HG03575 (cell line): ENCODE results near the gene LIN54.

ENCODE experiments used
- ATAC-seq: cut with Tn5 transposase; IDR thresholded peaks from one replicate; pipeline ENCODE4 v1.9.1; 2021; ENCODE audit not compliant: unreplicated experiment, insufficient number of reproducible peaks, low FRiP score; ENCODE audit errors: extremely low read depth

The LIN54 gene

DNA sequence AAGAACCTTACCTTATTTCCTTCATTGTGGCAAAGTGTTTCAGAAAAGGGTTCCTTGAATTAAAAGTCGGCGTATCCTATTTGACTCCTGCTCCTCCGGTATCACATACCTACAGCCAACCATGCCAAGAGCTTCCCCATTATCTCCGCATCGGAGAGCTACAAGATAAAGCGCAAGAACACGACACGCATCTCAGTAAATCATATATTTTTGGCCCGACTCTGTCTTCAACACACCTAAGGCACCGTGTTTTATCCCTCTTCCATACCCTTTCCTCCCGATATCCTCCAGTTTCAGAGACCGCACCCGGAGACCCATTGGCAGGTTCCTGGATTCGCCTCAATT, 110.6 kb downstream of the LIN54 start:
- ATAC-seq = no peak

DNA sequence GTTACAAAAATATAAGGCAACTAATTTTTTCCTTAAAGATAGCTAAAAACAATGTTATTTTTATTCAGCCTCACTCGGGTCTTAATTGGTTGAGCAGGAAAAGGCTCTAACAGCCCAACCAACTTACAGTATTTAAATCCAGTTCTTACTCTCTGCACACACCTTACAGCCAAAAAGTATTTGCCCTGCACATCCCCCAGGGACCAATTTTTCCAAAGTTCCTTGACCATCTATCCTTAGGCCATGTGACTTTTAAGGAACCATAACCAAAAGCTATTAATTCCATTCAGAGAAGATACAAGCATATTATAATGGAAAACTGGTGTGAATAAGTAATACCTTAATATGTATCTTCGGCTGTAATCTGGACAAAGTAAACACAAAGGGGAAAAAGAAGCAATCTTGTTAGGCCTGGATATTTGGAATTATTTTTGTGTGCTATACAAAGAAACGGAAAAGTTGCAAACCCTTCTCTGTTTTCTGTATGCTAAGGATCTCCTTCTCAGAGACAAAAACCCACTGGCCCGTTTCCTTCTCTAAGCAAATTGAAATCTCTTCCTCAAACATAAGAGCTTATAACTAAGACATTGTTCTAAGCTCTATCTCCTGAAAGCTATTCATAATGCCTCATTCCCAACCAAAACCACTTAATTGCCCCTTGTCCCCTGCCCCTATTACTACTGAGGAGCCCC, 111.1 kb downstream of the LIN54 start:
- no peak for ATAC-seq

DNA sequence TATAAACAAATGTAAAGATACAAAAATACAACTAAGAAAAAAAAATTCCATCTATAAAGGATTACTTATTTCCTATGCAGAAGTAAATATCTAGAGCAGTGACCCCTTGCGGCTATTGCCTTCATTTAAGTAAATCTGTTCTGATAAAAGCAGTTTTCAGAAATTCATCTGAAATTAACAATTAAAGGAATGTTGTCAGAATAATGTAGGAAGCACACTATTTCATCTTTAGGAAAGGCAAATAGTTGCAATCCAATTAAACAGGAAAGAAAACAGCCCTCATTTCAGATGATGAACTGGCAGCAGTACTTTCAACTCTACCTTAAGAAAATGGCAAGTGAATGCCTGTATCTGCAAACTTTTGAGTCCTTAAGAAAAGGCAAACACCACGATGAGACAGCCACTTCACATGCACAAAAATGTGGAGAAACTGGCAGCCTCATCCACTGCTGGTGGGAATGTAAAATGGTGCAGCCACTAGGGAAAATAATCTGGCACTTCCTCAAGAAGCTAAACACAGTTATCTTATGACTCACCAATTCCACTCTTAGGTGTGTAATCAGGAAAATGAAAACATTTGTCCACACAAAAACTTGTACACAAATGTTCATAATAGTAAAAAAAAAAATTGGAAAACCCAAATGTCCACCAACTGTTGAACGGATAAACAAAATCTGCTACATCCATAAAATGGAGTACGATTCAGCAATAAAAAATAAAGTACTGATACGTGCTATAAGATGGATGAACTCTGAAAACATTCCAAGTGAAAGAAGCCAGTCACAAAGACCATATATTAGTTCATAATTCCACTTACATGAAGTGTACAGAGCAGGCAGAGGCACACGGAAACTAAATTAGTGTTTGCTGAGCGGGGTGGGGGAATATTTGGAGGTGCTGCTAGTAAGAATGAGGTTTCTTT, 112.0 kb downstream of the LIN54 start:
- ATAC-seq = no peak

DNA sequence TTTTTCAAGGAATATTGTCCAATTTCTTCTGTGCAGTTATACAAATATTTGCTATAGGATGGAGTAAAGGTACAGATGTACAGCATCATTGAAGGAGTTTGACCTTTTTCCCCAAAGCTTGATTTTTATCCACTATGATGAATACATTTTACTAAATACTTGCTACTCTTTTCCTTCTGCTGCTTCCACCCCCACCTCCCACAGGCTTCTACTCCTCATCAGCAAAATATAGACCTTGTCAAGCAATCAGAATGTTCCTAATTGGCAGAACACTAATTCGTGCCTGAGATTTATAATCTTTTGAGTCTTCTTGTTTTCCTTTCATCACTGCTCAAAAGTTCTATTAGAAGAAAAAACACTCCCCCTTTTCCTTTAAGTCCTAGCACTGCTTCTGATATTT, 113.9 kb downstream of the LIN54 start:
- ATAC-seq = no peak

DNA sequence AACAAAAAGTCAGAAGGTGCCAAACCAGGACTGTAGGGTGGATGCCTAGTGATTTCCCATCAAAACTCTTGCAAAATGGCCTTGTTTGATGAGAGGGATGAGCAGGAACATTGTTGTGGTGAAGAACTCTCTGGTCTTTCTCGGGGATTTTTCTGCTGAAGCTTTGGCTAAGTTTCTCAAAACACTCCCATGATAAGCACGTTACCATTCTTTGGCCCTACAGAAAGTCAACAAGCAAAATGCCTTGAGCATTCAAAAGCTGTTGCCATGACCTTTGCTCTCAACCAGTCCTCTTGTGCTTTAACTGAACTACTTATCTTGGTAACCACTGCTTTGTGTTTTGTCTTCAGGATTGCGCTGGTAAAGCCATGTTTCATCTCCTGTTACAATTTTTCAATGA, 116.7 kb downstream of the LIN54 start:
- no peak for ATAC-seq

DNA sequence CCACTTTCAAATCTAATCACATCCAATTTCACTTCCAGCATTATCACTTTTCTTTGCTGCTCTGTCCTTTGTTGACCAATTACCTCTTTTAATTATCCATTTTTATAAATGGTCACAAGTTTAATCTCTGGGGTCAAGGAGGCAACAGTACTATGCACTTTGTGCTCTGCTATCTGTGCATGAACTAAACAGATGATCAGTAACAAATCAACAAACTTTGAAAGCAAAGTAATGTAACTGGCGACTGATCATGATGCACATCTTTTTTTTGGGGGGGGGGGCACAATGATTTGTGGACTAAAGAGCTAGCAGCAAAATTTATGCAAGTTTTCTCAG, 118.2 kb downstream of the LIN54 start:
- no peak for ATAC-seq

DNA sequence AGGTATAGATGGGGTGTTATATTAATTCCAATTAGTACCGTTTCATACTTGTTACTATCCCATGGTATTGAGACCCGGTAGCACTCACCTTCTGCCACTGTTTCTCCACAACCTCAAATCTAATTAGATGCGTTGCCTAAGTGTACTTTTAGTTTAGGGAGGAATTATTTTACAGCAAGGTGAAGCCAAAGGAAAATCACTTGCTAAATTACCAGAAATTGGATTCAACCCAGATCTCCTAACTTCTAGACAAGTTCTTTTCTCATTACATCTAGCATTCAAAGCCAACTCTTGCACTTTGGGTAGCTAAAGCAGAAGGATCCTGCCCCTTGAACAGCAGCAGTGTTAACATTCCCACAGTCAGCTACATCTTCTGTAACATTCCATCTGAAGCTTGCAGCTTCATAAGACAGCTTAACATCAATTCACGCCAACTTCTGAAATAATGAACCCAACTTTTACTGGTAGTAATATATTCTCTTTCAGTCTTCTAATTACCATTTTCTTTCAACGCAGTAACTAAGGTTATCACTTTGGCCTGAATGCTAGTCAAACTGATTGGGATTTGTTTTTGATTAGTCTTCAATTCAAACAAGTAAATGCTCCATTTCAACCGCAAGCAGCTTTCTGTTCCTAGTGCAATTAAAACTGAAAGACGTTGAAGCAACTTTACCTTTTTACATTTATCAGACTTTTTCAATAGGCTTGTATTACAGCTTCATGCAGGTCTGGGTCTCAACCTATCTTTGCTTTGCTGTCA, 118.7 kb downstream of the LIN54 start:
- ATAC-seq = peak; percentile 1

DNA sequence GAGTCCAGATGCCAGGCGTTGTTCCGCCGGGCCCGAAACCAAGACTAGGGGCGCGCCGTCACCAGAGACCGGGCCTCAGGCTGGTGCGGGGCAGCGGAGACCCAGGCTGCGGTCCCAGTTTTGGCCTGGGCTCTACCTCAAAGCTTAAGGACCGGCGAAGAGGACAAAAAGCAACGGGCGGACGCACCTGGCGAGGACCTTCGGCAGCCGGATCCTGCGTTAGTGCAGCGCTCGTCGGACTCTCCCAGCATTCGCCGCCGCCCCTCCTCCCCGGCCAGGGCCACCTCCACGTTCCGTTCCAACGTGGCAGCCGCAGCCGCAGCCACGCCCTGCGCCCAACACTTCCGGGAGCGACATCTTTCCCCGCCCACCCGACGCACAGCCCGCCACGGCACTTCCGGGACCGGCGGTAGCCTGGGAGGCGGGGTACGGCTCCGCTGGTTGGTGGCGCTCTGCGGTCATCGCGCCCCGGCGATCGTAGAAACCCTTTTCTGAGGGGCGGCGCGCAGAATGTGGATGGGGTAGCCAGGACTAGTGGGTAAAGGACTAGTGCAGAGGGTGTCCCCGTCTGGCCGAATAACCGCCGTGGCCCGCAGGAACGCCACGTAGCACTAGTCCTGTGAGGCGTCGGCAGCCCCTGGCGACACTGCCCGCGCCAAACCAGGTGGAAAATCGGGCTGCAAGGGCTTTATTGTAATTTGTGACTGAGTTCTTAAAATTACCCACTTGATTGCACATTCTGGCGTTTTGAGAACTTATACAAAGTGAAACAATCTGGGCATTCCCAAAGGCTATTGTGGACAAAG, 119.5 kb downstream of the LIN54 start, which contains the start of gene SEC31A:
TSS of gene SEC31A (minus strand) at position 253 of the 806 bp plus-strand sequence. CDS start 9,217 bp downstream, outside the sequence.
- ATAC-seq = peak; percentile 54

DNA sequence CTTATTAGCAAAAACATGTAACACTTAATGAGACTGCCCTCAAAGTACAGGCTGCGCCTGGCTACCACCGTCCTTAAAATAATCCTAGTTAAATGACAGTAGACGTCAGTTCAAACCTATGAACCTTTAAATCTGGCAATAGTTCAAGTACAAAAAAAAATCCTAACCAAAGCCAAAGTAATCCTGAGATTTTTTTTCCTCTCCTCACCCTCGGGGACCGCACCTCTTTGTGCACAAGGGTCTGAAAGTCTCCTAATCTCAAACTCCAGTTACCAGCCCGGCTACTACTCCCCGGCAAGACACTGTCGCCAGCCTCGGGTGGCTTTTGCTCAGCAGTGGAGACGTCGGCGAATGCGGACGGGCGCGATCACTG, 120.1 kb downstream of the LIN54 start:
- ATAC-seq = peak; percentile 6

DNA sequence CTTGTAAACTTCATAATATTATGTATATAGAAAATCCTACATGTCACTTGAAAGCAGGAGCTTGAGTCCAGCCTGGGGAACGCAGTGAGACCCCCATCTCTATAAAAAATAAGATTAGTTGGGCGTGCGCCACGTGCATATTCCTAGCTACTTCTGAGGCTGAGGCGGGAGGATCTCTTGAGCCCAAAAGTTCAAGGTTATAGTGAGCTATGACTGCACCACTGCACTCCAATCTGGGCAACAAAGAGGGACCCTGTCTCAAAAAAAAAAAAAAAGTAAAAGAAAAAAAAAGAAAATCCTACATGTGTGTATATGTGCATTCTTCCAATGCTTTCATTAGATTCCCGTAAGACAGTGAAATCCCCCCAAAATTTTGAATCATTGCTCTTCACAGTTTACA, 121.3 kb downstream of the LIN54 start:
- no peak for ATAC-seq

DNA sequence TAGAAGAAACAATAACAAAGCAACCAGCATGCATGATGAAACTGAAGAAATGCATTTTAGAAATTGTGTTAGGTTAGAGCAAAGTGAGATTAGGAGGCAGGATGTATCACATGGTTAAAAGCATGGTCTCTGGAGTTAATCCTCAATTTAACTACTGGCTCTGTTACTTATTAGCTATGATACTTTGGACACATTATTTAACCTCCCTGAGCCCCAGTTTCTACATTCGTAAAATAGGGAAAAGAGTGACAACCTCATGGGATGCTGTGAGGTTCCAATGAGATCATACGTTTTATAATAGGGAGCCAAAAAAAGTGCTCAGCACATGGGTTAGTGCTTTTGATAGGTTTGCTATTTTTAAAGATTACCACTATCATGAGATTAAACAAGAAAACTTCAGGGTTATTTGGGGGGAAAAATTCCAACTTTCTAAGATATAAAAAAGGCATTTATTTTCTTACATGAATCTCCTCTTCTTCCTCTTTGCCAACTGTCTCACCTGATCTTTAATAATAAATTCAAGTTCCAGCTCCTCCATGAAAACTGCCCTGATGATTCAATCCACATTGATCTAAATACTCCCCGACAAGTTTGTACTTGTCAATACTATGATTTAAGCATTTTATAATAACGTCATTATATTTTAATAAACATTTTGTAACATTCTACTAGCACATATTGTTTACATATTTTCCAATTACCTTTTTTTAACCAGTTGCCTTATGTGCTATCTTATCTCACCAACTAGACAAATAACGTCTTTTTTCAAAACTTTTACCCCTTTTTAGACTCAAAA, 124.3 kb downstream of the LIN54 start:
- no peak for ATAC-seq

DNA sequence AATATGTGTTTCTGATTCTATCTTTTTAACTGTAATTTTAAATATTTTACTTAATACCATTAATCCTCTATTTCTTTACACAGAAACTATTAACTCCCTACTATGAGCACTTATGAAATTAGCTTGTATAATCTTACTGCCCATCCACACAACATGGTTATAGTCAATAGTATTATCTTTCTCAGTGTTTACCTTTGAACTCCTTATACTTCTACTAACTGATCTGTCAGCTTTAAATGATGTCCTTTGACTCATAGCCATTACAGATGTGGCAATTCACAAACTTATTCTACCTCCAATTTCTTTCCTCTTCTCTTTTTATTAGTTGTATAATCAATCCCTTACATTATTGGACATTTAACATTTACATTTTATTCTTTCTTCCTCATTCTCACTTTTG, 125.2 kb downstream of the LIN54 start:
- ATAC-seq = no peak
